HT-29 (cell line): ENCODE results near the gene ZNF581. TPM values are rescaled to one million over a fixed set of nuclear protein-coding genes. Genes with fewer than 3 reads are reported as not detected.

Experiments used
- DNase-seq: peaks from one replicate; pipeline ENCODE4 v3.0.0-alpha.2; 2015; ENCODE audit warnings: low spot score
- total RNA-seq: library from RNA; depleted of rRNA; stranded (reverse); fragments of >200 nt; shearing (Covaris generic); gene quantifications from 2 replicates; pipeline ENCODE4 v1.2.3, GENCODE V29; 2014

ZNF581 gene
- total RNA-seq, 1 experiment from 2014 or later, result 43.2 TPM

DNA sequence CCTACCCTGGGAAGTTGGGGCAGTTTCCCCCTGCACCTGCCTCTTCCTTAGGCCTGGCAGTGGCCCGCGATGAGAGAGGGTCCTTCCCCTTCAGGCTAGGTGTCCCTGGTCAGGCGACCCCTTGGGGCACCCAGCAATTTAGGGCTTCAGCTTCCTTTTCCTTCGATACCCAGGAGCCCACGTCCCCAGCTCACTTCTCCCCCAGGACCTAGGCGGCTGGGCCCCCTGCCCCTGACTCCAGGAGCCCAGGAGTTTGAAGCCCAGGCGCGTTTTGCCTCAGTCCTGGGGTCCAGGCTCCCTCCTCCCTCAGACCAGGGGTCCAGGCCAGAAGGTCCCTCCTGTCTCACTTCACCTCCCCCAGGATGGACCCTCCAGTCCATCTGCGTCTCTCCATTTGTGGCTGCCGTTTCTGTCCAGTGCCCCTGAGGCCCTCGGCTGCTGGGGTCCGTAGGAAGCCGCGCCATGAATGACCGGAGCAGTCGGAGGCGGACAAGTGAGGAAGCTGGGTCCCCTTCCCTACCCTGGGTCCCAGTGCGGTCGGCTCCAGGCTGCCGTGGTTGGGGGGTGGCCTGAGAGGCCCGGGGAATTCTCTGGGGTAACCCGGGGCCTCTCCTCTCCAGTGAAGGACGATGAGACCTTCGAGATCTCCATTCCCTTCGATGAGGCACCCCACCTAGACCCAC is 5.3 kb downstream of the ZNF581 start:
- DNase-seq, result no peak

DNA sequence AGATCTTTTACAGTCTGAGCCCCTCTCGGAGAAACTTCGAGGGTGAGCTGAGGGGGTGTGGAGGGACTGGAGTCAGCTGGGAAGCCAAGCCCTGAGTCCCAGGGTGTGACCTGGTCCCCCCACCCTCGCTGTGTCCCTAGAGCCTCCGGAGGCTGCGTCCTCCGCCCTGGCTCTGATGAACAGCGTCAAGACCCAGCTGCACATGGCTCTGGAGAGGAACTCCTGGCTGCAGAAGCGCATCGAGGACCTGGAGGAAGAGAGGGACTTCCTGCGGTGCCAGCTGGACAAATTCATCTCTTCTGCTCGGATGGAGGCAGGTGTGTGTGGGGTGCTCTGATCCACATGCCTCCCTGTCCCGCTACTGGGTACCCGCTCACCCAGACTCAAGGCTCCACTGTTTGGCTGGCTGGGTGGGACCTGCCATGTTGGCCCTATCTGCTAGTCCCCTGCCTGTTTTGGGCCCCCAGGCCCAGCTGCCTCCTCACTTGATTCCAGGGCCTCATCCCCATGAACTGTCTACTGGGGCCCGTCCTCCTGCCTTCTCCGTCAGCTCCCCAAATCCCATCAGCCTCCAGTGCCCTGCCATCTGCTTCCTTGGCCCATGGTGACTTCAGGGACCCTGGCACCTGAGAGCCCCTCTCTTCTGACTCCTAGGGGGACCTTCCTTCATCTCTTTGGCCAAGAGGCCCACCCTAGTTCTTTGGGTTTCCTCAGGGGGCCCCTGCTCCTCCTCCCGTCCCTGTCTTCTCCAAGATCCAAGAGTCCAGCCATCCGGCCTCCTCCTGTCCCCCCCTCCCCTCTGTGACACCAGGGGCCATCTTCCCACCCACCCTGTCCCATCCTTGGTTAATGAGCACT is 6.0 kb downstream of the ZNF581 start:
- no peak for DNase-seq

DNA sequence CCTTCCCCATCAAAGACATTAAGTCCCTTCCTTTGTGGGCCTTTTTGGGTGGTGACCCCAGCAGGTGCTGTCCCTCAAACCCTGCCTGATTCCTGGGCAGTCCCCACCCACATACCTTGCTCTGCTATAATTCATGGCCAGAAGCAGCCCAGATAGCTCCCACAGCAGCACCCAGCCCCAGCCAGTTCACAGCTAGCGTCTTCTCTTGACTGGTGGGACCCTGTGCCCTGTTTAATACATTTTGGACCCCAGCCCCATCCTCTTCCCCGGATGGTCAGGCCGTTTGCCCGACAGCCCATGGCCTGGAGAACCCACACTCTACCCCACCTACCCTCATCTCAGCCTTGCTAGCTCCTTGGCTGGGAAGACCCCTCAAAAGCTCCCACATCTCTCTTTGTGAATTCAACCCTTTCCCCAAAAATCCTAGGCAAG is 6.7 kb downstream of the ZNF581 start:
- DNase-seq, result no peak

DNA sequence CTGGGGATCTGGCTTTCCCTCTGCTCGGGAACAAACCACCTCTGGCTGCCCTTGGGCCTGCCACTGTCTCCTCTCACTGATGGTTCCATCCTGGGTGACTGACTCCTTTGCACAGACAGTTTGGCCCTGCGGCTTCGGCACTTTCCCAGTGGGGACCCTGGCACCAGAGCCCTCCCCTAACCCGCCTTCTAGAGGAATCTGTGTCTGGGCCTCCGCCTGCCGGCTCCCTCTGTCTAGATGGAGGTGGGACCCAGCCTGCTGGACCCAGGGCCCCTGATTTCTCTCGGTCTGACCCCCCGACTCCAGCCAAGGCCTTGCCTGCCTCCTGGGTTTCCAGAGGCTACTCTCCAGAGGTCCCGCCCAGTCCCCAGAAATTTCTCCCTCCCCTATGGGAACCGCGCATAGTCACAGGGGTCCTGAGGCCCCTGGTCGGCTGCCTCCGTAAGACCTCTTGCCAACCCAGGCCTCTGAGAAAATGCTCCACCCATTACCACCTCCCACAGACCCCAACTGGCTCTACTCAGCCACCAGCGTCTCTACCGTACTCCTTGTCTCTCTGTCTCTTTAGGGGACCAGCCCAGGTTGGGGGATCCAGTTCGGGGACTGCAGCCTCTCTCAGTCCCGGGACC is 7.3 kb downstream of the ZNF581 start:
- DNase-seq, result no peak

DNA sequence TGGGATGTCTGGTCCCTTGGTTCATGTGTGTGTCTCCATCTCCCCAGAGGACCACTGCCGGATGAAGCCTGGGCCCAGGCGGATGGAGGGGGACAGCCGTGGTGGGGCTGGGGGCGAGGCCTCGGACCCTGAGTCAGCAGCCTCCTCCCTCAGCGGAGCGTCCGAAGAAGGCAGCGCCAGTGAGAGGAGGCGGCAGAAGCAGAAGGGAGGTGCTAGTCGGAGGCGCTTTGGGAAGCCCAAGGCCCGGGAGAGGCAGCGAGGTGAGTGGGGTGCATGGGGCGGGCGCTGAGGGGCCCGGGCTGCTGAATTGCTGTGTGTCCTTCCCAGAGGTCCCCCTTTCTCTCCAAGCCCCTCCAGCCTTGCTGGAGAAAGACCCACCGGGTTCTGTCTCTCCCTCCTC is 7.8 kb downstream of the ZNF581 start:
- DNase-seq, result no peak

DNA sequence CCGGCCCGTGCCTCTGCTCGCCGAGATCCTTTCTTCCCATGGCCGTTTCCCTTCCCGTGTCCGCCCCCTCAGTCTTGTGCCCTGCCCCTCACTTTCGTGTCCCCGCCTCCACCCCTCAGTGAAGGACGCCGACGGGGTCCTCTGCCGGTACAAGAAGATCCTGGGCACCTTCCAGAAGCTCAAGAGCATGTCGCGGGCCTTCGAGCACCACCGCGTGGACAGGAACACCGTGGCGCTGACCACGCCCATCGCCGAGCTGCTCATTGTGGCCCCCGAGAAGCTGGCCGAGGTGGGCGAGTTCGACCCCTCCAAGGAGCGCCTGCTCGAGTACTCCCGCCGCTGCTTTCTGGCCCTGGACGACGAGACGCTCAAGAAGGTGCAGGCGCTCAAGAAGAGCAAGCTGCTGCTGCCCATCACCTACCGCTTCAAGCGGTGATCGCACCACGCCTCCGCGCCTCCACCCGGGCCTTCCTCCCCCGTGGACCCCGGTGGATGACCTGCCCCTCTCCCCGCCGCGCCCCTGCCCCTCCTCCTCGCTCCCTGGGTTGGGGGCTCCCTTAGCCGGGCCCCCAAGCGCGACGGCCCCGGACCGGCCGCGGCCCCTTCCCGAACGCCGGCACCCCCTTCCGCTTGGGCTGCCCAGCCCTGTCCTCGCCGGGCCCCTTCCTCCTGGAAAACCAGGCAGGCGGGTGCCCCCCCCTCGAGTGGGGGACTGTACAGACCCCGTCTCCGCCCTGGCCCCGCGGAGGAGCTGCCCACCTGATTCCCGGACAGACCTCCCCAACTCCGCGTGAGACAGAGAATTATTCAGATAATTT is 9.1 kb downstream of the ZNF581 start:
- no peak for DNase-seq

DNA sequence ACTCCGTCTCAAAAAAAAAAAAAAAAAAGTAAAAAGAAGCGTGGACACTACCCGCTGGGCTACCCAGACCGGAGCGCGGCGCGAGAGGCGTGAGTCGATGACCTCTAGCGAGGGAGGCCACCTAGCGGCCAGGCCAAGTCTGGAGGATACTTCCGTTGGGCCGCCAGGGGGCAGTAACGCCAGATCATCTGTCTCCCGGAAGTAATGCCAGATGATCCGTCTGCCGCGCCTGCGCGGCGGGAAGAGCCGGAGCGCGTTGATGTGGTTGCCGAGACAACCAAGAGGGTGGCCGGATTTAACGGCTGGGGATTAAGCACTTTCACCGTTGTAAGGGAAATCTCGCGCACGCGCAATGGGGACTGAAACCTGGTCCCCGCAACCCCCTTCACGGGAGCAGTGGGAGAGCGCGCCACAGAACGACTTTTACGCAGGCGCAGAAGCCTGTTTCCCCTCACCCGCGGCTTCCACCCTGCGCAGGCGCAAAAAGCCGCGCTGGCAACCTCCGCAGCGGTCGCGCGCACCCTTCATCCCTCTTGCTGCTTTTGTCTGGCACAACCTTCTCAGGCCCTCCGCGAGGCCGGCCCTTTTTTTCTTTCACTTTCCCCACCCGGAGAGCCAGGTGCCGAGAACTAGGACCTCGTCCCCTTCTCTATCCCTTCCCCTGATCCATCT is 10.3 kb downstream of the ZNF581 start:
- DNase-seq, result peak; percentile 100

DNA sequence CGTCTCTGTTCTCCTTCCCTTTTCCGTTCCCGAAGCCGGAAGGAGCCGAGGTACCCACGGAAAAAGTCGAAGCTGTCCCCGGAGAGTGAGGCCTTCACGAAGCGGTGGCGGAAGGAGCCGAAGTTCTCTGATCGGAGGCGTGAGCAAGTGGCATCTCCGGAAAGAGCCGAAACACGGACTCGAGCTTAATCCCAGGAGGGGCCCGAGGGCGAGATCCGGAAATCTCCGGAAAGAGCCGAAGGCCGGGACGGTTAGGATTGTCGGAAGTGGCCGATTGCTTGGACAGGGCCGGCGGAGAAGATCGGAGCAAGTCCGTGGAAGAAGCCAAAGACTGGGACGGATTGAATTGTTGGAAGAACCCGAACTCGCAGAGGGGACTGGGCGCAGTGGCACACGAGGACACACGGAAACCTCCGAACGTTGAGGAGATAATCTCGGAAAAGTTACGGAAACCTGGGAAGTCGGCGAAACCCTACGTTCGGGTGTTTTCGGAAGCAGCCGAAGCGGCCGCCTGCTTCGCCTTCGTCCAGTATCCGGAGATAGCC is 10.9 kb downstream of the ZNF581 start:
- DNase-seq, result peak; percentile 100

DNA sequence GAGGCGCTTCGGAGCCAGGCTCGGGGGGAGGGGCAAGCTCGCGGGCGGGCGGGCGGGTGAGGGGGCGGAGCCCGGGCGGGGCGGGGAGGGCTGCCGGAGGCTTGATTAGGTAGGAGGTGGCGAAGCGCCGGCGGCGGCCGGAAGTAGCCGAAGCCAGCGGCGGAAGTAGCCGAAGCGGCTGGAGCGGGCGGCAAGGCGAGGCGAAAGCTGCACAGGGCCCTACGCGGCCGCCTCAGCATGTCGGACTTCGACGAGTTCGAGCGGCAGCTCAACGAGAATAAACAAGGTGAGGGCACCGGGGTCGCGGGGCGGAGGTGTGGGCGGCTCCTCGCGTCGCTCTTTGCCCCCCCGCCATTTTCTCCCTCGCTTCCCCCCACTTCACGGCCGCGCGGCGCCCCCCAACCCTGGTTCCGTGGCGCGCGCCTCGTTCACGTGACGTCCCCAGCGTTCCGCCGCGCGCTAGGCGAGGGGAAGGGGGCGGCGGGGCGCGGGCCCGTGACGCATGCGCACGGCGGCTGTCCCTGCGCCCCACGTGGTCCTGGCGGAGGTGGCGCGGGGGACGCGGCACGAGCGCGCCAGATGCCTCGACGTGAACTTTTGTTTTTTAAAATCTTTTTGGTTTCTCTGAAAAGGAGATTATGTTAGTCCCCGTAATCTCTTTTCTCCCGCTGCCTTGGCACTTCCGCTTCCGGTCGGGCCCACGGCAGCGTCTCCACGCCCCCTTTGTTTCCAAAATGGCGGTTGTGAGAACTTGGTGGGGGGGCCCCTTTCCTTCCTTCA is 11.6 kb downstream of the ZNF581 start, which contains the start of gene U2AF2:
U2AF2 (plus strand) TSS at position 168 of the 780 bp plus-strand sequence; CDS start at position 238, 70 bp downstream.
- peak; percentile 98 for DNase-seq

DNA sequence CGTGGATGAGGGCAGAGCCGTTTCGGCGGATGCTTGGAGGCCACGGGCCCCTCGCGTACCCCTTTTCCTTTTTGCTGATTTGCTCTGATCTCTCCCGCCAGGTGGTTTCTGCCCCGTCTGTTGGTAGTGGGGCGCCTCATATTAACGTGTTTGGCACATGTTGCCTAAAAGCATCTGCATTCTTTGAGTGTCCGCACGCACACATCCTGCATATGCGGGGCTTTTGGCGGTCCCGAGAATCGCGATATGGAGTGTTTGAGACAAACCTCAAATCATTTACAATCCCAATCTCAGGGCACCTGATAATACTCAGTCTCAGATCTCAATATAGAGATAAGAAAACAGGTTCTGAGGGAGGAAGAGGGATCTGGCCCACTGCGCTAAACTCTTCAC is 12.2 kb downstream of the ZNF581 start:
- DNase-seq, result no peak

DNA sequence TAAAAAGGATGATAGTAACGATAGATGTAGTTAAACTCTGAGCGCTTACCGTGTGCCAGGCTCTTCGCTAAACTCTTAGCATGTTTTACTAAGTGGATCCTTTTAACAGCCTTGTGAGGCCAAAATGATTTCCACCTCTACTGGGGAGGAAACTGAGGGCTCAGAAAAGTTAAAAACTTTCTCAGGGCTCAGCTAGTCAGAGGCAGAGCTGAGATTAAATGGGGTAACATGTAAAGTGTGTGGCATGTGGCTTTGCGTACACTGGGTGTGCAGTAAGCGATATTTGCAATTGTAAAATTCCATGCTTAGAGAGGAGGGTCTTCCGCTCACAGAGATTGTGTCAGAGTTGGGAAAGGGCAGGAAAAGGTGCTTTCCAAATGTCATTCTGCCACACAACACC is 13.1 kb downstream of the ZNF581 start:
- no peak for DNase-seq

DNA sequence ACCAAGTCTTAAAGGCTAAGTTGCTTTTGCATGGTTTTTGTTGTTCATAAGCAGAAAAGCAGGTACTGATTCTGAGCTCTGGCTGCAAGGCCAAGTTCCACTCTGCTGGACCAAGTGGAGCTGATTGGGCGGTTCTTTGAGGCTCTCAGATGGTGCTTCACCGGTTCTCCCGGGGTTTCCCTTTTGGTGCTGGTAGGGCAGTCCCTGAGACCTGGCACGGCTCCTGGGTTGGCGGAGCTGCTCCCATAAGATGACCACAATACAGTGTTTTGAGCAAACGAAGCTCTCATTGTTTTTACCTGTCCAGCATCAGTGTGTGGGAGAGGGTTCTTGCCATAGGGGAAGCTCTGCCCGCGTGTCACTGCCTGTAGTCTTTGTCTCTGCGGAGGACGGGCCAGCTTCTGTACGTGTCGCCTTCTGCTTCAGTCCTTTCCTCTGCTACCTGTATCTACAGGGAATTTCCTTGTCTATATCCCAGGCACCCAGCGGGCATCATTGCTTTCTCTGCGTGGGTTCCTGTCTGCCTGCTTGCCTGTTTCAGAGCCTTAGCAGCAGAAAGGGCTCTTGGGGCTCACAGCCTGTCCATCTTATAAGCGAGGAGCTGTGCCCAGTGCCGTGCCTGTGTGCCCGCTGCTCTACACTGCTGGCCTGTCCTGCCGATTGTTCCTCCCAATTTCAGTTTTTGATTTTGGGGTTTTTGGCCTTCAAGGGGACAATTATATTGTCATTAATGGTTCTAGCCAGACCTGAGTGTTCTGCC is 13.7 kb downstream of the ZNF581 start:
- peak; percentile 43 for DNase-seq

DNA sequence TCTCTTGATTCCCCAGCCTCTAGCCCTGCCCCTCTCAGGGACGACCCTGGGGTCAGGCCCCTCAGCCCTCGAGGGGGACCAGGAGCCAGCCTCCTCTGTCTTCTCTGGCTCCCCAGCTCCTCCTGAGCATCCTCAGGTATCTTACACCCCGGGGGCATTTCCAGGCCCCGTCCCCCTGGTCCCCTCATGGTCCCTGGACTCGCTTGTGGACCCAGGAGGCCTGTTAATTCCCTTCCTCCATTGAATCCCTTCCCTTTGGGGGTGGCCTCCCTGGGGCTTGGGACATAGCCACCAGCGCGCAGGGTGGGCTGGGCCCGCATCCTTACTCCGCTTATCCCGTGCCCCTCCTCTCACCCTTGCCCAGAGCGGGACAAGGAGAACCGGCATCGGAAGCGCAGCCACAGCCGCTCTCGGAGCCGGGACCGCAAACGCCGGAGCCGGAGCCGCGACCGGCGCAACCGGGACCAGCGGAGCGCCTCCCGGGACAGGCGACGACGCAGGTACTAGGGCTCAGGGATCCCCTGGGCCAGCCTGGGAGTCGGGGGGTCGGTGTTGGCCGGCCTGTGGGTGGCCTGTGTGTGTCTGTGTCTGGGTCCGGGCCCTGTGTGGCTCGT is 15.5 kb downstream of the ZNF581 start:
- DNase-seq, result no peak

DNA sequence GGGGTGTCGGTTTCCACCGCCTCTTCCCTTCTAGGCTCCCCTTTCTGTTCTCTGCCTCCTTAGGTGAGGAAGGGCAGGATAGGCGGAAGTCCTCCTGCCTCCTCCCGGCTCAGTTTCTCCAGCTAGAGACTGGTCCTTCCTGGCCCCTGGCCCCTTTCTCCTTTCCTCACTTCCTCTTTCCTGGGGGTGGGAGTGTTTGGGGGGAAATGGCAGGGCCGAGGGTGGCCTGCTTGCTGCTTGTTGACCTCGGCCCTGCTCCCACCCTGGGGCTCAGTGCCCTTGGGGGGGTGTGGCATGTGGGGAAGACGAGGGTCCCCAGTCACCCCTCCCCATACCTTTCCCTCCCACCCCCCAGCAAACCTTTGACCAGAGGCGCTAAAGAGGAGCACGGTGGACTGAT is 16.4 kb downstream of the ZNF581 start:
- DNase-seq, result no peak

DNA sequence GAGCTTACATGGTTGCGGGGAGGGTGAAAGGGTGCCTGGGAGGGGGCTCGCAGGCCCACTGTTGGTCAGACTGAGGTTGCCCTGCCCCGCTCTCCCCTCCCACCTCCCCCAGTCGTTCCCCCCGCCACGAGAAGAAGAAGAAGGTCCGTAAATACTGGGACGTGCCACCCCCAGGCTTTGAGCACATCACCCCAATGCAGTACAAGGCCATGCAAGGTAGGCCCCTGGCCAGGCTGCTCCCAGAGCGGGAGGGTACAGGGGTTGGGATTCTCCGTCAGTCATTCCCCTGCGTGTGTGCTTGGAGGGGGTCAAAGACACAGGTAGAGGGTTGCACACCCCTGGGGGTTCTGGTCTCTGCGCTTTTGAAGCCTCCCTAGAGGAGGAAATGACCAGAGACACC is 17.0 kb downstream of the ZNF581 start:
- DNase-seq, result no peak

DNA sequence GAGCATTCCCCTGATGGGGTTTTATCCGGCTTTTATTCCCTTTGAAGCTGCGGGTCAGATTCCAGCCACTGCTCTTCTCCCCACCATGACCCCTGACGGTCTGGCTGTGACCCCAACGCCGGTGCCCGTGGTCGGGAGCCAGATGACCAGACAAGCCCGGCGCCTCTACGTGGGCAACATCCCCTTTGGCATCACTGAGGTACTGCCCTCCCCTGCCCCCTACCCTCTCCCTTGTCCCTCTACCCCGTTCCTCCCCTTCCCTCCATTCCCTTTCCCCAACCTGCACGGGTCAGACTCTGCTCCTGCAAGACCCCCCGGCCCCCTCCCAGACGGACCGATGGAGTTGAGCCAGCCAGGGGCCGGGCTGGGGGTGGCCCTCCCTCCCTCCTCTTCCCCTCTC is 17.5 kb downstream of the ZNF581 start:
- no peak for DNase-seq

DNA sequence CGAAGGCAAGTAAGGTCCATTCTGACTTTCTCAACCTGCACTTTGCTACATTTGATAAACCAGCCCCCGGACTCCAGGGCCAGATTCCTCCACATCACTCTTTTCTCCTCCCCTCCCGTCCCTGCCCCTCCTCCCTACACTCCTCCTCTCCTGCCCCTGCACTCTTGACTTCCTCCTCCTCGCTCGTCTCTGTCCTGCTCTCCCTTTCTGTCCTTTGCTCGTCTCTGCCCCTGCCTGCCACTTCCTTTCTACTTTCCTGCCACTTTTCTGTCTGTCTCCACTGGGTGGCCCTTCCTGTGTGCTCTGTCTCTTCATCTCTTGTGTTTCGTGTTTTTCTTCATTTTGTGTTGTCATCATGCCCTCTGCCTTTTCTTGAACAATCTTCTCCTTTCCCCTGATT is 18.4 kb downstream of the ZNF581 start:
- no peak for DNase-seq

DNA sequence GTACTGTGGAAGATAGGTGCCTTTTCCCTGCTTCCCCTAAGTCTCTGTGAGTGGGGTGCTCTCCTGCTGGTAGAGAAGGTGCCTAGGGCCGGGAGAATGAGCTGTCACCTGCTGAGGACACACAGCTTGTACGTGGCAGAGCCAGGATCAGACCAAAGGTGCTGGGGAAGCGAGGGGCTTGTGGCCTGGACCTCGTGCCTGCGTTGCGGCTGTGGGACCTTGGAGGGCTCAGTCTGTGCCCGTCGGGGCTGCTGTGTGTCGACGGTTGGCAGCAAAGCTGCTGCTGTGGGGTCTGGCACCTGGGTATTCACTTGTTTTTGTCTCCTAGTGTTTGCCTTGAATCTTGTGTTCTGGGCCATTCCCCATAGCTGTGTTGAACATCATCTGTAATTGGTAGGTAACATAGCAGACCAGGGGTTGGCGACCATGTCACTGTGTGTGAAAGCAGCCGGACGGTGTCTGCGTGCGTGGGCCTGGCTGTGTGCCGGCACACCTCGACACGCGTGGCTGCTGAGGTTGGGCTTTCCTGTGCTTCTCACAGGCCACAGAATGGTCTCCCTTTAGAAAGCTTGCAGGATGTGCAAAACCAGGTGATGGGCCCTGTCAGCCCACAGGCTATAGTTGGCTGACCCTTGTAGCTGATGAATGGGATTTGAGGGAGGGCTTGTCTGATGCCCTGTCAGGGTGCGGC is 20.5 kb downstream of the ZNF581 start:
- DNase-seq, result no peak
